HG02623 (cell line): Measurements from ENCODE around the gene FGFR3.
A peak's percentile ranks its signal among the peaks of the same experiment; 100 is the strongest.

ENCODE experiments used
- ATAC-seq: cut with Tn5 transposase; IDR thresholded peaks from one replicate; pipeline ENCODE4 v1.9.1; 2021; ENCODE audit warnings: moderate library complexity; ENCODE audit not compliant: unreplicated experiment

Gene FGFR3

DNA sequence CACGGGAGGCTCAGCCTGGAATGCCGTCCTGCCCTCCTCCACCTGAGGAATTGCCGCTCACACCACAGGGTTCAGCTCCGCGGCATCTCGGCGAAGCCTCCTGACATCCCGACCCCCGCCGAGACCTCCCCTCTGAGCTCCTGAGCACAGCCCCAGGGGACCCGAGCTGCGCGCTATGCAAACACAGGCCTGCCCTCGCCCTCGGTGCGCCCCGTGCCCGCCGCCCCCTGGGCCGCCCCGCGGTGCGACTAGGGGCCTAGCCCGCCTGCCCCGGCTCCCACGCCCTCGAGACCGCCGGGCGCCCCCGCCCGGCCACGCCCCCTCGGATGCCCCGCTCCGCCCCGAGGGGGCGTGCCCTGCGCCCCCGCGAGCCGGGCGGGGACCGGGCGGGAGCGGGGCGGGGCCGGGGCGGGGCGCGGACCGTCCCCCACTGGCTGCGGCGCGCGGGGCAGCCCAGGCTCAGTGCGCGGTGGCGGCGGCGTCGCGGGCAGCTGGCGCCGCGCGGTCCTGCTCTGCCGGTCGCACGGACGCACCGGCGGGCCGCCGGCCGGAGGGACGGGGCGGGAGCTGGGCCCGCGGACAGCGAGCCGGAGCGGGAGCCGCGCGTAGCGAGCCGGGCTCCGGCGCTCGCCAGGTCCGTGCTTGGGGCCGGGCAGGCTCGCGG, at the start of gene FGFR3:
Gene FGFR3, plus strand, starts transcription at position 462 of the 664 bp plus-strand sequence. CDS start 642 bp downstream, outside the sequence.
- ATAC-seq, result peak; percentile 45

GRCh38 chr4:1743551-1743950, 49.5 kb upstream of the FGFR3 start:
- ATAC-seq, result no peak

GRCh38 chr4:1743975-1744374, 49.1 kb upstream of the FGFR3 start:
- no peak for ATAC-seq

DNA sequence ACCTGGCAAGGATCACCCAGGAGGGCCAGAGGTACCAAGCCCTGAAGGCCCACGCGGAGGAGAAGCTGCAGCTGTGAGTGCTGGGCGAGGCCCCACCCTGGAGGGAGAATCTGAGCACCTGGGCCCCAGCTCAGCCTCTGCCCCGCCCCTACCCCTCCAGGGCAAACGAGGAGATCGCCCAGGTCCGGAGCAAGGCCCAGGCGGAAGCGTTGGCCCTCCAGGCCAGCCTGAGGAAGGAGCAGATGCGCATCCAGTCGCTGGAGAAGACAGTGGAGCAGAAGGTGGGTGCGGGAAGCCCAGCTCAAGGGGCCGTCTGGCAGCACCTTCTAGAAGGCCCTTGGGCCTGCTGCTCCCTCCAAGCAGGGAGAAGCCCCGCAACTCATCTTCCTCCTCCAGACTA, 48.5 kb upstream of the FGFR3 start:
- no peak for ATAC-seq

DNA sequence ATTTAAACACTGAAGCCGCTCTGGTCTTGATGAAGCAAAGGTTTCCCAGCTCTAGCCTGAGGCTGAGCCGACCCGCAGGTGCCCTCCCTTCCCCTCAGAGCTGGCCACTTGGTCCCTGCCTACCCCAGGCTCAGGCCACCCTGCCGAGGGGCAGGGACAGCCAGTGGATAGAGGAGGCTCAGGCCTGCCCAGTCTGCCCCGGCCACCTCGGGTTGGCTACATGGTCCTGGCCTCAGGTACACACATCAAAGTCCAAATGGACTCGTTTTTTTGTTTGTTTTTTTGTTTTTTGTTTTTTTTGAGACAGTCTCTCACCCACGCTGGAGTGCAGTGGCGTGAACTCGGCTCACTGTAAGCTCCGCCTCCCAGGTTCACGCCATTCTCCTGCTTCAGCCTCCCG, 47.9 kb upstream of the FGFR3 start:
- no peak for ATAC-seq

- ATAC-seq, result no peak
Observed at GRCh38 chr4:1745697-1746096, 47.4 kb upstream of the FGFR3 start.

GRCh38 chr4:1746265-1746691, 46.8 kb upstream of the FGFR3 start:
- no peak for ATAC-seq

DNA sequence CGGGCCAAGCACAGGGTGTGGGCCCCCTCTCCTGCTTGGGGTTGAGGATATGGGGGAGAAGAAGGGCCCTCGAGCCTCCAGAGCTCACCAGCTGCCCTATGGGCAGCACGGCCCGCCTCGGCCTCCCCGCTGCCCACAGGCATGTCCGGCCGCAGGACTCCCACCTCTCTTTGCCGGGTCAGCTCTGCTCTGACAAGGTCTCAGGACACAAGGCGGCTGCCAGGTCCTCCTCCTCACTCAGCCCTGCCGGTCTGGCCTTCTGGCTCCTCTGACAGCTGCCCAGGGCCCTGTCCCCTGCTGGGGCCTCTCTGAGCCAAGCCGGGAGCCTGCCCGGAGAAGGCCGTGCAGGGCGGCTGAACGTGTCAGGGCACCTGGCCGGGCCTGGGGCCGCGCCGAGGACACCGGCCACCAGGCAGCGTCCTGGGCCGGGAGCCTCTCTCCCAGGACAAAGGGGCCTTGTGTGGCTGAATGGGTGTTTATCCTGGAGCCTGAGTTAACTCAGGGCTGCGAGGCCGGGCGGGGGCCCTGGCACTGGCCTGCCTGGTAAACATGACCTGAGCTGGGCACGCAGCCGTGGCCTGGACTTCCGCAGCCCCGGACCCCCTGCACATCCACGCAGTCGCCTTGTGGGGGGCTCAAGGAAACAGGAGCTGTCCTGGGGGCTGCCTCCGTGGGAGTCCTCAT, 46.0 kb upstream of the FGFR3 start:
- no peak for ATAC-seq

- ATAC-seq, result no peak
Observed at GRCh38 chr4:1747603-1747967, 45.5 kb upstream of the FGFR3 start.

GRCh38 chr4:1748465-1748995, 44.6 kb upstream of the FGFR3 start:
- no peak for ATAC-seq

- no peak for ATAC-seq
Observed at GRCh38 chr4:1749370-1749769, 43.7 kb upstream of the FGFR3 start.

DNA sequence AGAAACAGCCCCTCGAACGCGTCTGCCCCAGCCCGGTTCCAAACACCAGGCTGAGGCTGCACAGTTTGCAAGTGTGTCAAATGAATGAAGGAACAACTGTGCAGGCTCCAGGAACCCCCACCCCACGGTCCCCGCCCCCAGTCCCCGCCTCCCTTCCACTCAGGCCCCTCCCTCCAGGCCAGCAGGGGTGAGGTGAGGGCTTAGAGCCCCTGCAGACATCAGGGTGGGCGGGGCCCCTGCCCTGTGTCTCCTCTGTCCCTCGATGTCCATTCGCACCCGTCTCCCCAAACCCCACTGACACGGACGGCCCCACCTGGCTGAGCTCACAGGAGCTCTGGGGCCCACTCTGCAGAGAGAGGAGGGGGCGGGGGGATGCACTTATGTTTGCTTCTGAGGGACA, 43.3 kb upstream of the FGFR3 start:
- no peak for ATAC-seq

- ATAC-seq, result no peak
Observed at GRCh38 chr4:1750381-1751154, 42.5 kb upstream of the FGFR3 start.

DNA sequence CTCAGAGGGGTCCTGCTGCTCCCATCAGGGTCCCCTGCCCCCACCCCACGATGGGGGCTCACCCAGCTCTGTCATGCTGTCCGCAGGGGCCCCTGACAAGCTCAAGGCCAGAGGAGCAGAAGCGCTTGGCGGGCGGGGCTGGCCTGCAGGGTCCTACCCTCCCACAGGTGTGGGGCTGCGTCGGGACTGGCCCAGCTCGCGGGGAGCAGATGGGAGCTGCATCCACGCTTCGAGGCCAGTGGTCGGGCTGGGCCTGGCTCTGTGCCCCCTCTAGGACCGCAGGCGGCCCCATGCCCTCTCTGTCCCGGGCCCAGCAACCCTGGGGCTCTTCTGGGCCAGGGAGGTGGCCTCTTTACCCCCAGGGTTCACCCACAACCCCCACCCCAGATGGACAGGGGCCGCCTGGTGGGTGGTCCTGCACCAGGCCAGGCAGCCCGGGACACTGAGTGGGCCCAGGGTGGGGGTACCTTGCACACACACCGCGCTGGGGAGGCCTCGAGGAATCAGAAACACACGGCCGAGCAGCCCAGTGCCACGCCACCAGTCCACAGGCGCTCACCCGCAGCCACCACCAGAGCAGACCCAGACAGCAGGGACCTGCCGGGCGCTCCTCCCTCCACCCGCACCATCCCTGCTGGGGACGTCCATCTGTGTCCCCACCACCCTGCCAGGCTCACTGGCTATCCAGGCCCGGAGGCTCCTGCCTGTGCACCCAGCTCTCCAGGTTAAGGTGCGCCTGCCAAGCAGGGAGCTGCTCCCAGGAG, 41.8 kb upstream of the FGFR3 start:
- ATAC-seq, result no peak

DNA sequence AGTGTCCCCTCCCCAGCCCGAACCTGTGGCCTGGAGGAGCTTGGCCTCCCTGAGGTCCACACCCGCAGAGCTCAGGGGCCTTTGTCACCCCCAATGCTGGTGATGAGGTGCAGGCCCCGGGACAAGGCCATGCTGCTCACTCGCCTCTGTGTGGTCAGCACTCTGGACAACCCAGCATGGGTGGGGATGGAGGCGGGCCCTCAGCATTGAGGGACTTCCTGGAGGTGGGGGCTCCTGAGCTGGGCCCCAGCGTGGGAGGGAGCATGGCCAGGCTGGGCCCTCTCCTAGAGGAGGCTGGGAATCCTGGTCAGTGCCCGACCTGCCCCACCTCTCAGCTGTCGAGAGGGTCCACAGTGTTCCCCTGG, 41.2 kb upstream of the FGFR3 start:
- ATAC-seq, result no peak

DNA sequence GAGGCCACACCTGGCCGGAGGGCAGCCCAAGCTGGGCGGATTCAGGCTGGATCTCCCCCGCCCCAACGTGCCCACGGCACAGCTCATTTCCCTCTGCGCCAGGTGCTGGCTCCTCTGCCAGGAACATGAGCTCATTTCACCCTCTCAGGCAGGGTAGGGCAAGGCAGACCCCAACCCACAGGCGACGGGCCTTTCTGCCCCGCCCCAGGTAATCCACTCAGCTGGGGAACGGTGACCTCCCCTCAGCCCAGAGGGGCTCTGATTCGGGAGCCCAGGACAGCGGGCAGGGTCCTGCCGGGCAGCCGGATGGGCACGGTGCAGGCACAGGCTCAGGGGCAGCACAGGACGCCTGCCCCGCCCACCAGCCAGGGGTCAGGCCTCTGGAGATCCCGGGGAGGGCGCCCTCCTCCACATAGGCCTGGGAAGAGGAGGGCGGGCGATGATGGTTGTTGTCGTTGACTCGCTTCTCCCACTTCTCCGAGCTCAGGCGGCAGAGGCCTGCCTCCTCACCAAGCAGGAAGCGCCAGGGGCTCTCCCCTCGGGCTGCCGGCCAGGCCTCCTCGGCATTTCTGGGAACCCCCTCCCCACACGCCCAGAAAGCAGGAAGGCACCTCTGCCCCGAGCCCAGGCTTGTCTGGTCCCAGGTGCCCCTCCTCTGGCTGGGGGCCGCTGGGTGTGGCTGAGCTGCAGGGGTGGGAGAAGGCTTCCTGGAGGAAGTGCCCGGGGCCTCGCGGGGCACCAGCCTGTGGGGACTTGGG, 40.6 kb upstream of the FGFR3 start:
- ATAC-seq, result no peak

- no peak for ATAC-seq
Observed at GRCh38 chr4:1753294-1753696, 39.8 kb upstream of the FGFR3 start.

DNA sequence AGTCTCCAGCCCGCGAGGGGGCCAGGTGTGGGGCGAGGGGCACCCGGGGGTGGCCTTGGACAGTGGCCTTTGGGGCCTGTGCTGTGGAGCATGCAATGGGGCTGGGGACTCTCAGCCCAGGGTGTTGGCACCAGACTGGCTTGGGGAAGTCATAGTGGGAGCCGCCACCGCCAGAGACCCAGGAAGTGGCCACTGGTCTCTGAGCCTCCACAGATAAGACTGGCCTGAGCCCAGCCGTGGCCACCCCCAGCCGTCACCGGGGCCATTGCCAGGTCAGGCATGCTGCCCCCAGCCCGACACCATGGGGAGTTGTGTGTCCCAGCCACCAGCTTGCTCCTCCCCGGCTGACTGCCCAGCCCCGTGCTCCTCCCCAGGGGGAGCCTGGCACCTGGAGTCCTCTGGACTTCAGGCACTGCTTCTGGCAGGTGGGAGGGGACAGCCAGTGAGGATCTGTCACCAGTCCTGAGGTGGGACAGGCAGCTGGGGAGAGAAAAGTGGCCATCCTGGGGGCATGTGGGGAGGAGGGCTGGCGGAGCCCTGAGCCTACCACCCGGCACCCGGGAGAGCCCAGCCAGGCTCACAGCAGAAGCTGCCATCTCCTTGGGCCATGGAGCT, 39.3 kb upstream of the FGFR3 start:
- no peak for ATAC-seq

DNA sequence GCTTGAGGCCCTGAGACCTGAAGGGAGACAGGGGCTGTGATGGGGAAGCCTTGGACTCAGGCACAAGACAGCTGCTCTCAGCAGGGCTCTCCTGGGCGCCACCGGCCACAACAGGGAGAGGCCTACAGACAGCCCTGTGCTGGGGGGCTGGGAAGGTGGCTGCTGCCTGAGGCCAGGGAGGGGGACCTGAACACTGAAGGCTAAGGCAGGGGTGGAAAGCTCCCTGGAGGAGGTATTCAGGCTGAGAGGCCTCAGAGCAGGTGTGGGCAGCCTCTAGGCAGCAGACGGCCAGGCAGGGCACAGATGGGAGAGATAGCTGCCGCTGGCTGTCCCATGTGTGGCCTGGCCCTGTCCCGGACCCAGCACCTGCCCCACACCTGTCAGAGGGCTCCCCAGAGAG, 38.8 kb upstream of the FGFR3 start:
- ATAC-seq, result no peak

DNA sequence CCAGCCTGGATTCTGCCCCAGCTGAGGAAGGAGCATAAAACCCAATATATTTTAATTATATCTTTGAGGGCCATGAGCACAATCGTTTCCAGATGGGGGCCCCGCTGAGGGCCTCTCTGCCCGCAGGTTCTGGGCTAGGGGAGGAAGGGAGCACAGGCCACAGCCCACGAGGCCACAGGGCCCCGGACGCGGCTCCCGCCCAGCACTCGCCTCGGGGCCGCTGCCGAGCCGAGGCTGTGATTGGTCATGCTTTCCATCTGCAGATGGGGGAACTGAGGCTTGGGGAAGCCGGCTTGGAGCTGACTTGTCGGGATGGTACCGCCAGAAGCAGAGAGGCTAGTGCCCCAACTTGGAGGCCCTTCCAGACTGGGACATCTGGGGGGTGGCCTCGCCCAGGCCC, 37.8 kb upstream of the FGFR3 start:
- ATAC-seq, result no peak
